Adrenal gland (tissue), 5 donors: Measurements from ENCODE around the gene MMP21.

Experiments used
- POLR2A ChIP-seq, 2 donors: fragments of 450-650 bp; IDR thresholded peaks; one replicate each; pipeline ENCODE4 v1.6.1; 2017; ENCODE audit warnings: antibody characterized with exemption in 2 of 2, mild to moderate bottlenecking in 2 of 2, moderate library complexity in 1 of 2
- TF ChIP-seq, protein P1 (sequence below), 6 experiments: fragments of 450-650 bp in 4 of 6; fragments of 200-600 bp in 2 of 6; sonication (generic) in 1 of 6; IDR thresholded peaks; 1 replicate in 5 of 6; 2 replicates in 1 of 6; pipeline versions ENCODE4 v1.5.1 to v1.8.0; 2016 to 2021; ENCODE audit warnings: antibody characterized with exemption in 6 of 6, mild to moderate bottlenecking in 2 of 6, moderate library complexity in 1 of 6
- donor health status: DM: no; HTN: no; CAD: no.

DNA sequence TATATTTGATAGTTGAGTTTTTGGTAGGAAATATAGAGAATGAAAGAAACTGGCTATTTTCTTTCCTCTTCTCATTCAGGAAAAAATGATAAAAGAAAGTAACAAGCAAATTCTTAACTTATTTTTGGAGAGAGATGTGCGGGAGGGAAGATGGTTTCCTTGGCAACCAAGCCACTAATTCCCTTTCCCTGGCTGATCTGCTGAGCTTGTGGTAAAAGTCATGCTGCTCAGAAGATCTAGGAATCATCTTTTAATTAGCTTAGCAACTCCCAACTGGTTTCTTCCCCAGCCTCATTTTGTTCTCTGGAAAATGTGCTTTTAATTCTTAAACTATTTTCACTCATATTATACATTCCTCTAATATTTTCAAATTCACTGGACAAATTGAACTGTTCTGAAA is 35.6 kb upstream of the MMP21 start:
- TF ChIP-seq POLR2A (IDR thresholded peaks at IDR 0.05): no peak
- TF ChIP-seq, protein P1, sequence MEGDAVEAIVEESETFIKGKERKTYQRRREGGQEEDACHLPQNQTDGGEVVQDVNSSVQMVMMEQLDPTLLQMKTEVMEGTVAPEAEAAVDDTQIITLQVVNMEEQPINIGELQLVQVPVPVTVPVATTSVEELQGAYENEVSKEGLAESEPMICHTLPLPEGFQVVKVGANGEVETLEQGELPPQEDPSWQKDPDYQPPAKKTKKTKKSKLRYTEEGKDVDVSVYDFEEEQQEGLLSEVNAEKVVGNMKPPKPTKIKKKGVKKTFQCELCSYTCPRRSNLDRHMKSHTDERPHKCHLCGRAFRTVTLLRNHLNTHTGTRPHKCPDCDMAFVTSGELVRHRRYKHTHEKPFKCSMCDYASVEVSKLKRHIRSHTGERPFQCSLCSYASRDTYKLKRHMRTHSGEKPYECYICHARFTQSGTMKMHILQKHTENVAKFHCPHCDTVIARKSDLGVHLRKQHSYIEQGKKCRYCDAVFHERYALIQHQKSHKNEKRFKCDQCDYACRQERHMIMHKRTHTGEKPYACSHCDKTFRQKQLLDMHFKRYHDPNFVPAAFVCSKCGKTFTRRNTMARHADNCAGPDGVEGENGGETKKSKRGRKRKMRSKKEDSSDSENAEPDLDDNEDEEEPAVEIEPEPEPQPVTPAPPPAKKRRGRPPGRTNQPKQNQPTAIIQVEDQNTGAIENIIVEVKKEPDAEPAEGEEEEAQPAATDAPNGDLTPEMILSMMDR (IDR thresholded peaks at IDR 0.05): no peak
